ENCODE results near the gene DCX.

- TF ChIP-seq, protein P1, sequence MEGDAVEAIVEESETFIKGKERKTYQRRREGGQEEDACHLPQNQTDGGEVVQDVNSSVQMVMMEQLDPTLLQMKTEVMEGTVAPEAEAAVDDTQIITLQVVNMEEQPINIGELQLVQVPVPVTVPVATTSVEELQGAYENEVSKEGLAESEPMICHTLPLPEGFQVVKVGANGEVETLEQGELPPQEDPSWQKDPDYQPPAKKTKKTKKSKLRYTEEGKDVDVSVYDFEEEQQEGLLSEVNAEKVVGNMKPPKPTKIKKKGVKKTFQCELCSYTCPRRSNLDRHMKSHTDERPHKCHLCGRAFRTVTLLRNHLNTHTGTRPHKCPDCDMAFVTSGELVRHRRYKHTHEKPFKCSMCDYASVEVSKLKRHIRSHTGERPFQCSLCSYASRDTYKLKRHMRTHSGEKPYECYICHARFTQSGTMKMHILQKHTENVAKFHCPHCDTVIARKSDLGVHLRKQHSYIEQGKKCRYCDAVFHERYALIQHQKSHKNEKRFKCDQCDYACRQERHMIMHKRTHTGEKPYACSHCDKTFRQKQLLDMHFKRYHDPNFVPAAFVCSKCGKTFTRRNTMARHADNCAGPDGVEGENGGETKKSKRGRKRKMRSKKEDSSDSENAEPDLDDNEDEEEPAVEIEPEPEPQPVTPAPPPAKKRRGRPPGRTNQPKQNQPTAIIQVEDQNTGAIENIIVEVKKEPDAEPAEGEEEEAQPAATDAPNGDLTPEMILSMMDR (IDR thresholded peaks at IDR 0.05; ENCODE audit: borderline replicate concordance, extremely low read depth, low read length, poor library complexity, severe bottlenecking): no peak
- TF ChIP-seq EZH2 (IDR thresholded peaks at IDR 0.05; ENCODE audit: borderline replicate concordance, low read depth, low read length, severe bottlenecking): no peak
Measured at GRCh38 chrX:111319451-111319850, 92.5 kb downstream of the DCX start.
